GM19438 (cell line): ENCODE results near the gene SPATA3.

Experiments
- ATAC-seq: cut with Tn5 transposase; IDR thresholded peaks from one replicate; pipeline ENCODE4 v1.9.1; 2021; ENCODE audit warnings: low read depth; ENCODE audit not compliant: unreplicated experiment

Gene SPATA3

DNA sequence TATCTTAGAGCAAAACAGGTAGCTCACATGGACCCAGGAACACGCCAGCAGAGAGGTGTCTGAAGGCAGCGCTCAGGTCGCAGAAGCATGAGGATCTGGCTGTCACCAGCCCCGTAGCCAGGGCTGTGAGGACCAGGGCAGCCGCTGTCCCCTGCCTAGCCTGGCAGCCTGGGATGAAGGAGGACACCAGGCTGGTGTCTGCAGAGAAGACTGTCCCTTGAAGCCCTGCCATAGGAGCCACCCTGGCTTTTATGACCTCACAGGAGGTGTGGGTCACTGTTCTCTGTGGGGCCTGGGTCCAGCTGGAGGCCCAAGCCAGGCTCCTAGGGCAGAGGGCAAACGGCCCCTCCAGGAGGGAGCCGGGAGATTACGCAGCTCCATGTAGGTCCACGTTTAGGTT lies at the start of gene SPATA3:
Gene SPATA3 (plus strand): TSS at position 301 of the 400 bp plus-strand sequence. CDS start 113 bp downstream, outside the sequence.
- ATAC-seq: no peak

DNA sequence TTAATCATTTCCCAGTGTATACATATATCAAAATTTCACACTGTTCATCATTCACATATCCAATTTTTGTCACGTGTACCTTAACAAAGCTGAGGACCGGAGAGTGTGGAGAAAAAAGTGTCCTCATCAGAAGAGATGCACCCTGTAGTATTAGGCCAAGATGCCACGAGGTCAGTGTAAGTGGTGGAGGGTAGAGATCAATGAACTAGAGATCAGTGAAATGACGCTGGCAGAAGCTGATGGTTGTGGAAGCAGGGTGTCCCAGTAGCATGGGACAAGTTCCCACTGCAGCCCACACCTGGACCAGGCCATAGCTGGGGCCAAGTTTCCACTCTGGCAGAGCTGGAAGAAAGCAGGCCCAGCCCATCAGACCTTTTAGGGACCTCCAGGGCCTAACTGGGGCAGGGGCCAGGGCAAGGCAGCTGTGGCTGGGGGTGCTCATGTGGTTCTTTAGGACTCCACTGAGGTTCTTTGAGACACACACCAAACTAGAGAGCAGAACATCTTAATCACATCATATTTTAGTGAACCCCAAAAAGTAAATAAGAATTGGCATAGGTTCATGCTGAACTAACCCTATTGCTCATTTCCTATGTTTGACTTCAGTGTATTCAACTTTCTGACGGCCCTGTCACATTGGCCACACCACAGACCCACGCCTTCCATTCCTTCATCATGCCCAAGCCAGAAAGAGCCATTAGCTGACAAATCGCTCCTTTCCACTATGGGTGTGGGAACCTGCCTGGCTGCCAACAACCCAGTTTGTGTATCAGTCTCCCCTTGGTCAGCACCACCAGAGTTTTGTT lies 49.3 kb upstream of the SPATA3 start:
- no peak for ATAC-seq

DNA sequence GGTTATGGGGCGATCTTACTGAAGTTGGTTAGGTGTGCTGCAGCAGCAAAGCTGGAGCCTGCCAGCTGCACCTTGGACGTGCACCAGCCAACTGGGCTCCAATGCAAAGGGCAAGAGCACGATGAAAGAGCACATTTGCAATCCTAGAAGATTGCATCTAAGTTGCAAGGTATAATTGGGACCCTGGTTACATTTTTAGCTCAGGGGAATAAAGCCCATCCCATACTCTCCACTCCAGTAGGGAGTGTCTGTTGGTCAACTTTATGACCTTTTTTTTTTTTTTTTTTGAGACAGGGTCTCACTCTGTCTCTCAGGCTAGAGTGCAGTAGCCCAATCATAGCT lies 48.7 kb upstream of the SPATA3 start:
- no peak for ATAC-seq

DNA sequence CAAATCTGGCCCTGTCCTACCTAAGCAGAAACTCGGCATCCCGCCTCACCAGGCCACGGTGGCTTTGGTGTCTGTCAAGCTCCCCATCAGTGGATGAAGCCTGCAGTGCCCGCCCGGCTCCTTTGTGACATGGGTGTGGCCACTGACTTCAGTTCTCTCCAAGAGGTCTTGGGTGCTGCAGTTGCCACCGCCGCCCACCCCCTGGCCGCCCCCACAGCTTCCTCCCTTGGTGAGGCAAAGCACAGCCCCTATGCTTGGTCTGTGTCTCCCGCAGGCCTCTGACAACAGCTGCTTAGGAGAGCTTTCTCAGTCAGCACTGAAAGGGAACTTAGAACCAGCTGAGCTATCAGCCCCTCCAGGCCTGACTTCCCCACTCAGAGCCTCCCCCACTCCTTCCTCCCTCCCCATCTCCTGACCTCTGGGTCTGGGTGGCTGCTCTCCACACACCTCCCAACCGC lies 48.0 kb upstream of the SPATA3 start:
- peak; percentile 29 for ATAC-seq

DNA sequence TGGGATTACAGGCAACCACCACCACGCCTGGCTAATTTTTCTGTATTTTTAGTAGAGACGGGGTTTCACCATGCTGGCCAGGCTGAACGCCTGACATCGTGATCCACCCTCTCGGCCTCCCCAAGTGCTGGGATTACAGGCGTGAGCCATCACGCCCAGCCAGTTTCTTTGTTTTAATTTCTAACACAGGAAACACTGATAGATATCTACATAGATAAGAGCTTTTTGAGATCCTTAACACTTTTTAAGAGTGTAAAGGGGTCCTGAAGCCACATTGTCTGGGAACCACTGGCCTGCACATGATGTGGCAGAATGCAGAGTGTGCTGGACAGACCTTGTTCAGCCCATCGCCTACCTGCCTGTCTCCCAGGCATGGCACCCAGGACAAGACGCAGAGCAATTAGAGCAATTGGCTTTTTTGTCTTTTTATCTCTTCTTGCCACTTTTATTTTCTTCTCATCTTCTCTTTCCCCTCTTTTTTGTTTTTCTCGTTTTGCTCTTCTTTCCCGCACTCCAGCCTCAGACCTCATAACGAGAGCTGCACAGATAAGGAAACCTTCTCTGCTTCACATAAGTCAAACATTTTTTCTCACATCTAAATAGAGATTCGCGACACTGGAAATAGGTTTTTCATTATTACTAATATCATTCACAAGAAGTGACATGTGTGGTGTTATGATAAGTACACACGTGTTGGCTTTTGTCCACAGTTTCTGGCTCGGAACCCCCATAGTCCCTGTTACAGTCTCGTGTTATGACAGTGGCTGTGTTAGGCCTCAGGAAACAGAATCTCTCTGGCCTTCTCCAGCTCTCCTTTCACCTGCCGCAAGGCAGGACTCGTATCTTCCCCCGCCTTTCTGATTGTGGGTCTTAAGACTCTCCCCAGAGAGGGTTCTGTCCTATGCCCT lies 45.7 kb upstream of the SPATA3 start:
- ATAC-seq: no peak

DNA sequence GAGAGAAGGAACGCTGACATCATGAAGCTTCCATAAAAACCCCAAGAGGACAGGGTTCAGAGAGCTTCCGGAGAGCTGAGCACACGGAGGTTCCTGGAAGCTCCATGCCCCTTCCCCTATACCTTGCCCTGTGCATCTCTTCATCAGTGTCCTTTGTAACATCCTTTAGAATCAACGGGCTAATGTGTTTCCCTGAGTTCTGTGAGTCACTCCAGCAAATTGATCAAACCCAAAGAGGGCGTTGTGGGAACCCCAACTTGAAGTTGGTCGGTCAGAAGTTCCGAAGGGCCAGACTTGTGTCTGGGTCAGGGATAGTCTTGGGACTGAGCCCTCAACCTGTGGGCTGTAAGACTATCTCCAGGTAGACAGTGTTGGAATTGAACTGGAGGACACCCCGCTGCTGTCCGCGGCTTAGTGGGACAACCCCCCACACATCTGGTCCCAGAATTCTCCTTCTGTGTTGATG lies 45.0 kb upstream of the SPATA3 start:
- ATAC-seq: no peak

DNA sequence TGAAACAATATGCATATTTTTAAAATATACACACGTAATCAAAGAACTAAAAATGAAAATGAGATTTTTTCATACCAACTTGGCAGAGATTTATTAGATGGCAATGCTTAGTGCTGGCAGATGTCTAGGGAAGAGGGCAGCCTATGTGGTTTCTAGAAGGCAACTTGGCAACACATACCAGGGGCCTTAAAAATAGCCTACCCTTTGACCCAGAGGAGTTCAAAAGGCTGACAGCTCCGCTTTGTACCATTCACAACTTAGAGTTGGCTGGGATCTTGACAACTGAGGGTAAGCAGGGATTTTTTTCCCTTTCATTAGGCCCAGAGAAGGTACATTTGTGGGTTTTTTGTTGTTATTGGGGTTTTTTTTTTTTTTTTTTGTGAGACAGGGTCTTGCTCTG lies 44.5 kb upstream of the SPATA3 start:
- ATAC-seq: no peak

DNA sequence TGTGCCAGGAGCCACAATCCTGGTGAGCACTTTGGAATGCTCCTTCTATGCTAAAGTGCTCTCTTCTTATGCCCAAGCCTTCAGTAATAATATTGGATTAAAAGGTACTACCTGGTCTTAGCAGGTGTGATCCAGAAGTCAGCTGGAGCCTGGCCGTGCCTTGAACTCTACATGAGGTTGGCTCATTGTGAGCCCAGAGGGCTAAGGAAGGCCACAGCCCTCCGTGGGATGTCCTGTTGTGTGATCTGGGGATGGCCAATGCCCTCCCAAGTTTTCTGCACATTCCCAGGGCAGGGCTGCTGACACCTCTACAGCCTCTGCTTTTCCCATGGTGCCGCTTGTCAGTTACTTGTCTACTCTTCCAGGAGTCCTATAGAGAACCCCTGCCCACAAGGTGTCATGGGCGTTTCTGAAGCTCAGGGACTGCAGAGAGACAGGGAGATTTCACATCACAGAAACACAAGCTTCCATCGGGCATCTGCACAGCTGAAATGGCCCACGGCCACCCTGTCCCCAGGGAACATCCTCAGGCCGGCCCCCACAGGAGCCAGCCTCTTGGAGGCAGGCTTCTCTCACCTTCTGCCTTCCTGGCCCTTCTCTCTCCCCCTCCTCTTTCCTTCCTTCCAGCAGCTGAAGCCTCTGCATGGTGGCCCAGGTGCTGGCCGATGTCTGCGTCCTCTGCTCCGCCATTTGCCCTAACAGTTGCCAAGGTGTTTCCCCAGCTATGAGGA lies 43.5 kb upstream of the SPATA3 start:
- ATAC-seq: no peak

DNA sequence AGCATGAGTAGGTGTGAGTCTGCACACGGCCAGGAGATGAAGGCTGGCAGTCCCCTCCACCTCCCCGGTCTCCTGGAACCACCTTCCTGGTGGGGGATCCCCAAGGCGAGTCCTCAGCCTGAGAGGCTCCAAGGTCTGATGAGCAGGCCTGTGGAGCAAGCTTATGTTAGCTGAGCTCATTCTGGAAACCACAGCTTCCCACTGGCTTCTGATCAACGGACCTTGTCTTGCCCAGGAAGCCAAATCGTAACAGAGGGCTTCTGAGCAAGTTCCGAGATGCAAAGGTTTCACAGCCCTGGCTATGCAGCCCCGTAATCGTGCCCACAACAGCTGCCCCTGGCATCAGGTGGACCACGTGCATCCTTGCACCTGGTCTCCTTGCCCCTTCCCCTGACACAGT lies 42.1 kb upstream of the SPATA3 start:
- ATAC-seq: no peak

DNA sequence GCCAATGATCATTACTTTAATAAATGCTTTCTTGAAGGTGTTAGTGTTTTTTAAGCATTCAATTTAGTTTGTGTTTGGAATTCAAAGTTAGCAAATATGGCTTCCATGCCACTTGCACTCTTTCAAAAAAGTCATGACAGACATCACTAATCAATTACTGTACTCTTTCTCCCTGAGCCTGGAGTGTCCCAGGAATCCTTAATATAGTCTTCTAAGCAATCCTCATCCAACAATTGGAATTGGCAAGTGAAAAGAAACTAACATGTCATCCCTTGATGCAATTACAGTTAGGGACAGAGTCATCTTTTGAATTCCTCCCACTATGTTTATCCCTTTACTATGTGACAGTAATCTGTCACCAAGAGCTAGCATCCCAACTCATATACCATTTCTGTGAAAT lies 41.2 kb upstream of the SPATA3 start:
- ATAC-seq: no peak

DNA sequence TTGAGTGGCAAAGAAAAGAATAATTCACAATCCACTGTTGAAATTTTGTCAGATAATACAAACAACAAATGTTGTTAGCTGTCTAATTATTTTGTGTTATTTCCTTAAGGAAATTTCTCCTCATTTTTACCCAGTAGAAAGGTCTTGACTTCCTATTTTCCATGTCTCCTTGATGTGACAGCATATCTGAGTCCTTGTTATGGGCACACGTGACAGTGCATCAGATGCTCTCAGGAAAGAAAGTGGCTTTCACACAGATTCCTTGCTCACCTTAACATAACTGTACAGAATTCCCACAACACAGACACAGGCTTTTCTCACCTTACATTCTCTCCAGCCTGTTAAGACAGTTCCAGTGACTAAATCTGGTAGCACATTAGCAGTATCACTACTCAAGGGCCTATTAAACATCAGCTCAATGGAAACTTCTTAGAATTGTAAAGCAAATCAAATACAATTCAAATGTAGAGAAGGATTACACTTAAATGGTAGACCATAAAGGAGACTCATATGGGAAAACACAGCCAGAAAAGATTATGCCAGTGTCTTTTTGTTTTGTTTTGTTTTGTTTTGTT lies 40.7 kb upstream of the SPATA3 start:
- ATAC-seq: no peak

DNA sequence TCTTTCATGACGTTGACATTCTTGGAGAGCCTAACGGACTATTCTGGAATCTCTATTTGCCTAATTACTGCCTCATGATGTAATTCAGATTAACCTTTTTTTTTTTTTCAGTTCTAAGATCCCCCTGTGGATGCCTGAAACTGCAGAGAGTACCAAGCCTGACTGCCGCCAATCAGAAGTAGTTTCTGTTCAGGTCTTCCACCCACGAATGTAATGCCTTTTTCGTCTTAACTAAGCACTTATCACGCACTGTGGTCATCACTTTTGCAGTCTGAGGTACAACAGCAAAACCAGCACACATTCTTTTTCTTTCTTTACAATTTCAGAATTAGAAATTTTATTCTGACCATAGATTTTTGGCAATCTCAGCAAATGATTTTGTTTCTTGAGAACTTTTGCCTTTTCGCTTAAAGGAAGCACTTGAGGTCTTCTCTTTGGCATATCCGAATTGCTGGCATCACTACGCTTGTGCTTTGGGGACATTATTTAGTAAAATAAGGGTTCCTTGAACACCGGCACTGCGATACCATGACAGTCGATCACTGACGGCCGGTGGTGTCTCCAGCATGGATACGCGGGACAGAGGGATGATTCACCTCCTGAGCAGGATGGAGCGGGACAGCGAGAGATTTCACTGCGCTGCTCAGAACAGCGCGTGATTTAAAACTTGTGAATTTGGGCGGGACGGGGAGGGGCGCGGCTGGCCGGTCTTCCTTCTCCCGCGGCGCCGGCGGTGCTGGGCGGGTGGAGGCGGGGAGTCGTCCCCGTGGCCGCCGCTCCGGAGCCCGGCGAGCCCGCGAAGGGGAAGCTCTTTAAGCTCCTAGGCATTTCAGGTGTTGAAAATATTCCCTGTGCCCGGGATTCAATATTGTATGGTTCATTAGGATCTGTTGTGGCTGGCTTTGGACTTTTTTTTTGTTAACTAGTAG lies 38.8 kb upstream of the SPATA3 start:
- ATAC-seq: peak; percentile 62

DNA sequence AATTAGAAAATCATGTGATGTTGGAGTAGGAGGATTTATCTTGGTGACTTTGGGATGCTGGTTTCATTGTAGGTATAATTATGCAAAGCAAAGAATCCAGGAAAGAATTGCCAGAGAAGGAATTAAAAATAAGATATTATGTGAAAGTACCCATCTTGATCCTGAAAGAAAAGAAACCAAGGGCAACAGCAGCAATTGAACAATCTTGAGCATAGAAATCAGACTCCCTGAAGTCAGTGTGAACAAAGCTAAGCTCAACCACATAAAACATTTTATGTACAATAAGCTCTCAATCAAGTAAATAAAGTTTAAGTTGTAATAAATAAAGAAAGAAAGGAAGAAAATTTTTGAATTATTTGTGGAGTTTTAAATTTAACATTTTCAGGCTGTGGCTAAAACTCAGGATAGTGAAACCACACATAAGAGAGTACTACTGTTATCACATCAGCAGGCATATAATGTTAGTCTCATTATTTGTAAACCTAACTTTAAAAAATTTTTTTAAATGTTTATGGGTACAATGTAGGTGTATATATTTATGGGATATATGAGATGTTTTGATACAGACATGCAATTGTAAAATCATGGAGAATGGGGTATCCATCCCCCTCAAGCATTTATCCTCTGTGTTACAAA lies 38.0 kb upstream of the SPATA3 start:
- ATAC-seq: no peak

DNA sequence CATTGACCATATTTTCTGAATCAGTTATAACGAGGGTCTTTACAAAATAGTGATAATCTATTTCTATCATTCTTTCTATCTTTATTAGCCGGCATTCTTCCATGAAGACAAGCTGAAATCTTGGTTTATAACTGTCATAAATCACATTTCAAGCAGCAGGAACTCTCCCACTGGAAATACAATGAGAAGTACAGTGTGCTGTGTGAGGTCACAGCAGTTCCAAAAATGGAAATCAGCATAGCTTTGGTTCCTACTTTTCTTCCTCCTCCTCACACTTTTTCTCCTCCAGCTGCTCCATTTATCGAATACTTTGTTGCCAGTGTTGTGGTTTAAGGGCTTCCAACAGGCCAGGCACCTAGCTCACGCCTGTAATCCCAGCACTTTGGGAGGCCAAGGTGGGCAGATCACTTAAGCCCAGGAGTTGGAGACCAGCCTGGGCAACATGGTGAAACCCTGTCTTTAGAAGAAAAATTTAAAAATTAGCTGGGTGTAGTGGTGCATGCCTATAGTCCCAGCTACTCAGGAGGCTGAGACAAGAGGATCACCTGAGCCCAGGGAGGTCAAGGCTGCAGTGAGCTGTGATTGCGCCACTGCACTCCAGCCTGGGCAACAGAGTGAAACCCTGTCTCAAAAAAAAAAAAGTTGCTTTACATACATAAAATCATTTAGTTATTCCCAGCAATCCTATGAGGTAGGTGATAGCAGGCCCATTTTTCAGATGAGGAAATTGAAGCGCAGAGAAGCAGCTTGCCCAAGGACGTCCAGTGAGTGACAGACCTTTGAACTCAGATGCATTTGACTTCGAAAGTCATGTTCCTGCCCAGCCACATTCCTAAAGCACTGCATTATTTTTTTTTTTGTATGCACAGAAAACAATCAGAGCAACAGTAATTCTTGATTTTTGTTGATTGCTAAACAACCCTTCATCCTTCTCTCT lies 36.8 kb upstream of the SPATA3 start:
- ATAC-seq: no peak

DNA sequence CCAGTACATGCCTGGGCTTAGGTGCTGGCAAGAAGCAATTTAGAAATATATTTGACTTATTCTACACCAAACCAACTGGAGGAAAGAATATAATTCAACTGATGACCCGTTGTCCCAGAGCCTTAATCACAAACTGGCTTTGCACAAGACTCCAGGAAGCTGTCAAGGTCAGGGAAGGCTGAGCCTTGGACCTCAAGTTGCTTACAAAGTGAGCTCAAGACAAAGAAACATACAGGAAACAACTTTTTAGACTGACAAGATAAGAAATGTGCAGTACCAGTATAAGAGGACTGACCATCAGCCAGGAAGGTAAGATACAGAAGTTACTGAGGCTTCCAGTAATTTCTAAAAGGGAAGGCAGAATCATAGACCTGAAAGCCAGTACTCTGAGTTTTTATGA lies 35.9 kb upstream of the SPATA3 start:
- no peak for ATAC-seq

DNA sequence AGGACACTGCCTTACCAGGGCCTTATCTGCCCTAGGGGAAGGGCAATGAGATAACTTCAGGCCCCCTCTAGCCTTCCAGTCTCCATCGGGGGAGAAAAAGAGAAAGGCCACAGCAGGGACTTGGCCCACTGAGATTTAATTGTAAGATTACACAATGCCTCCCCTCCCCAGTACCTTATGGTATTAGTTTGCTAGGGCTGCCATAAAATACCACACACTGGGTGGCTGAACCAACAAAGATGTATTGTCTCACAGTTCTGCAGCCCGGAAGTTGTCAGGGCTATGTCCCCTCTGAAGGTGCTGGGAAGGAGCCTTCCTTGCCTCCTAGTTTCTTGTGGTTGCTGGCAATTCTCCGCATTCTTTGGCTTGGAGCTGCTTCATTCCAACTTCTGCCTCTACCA lies 34.8 kb upstream of the SPATA3 start:
- ATAC-seq: no peak

DNA sequence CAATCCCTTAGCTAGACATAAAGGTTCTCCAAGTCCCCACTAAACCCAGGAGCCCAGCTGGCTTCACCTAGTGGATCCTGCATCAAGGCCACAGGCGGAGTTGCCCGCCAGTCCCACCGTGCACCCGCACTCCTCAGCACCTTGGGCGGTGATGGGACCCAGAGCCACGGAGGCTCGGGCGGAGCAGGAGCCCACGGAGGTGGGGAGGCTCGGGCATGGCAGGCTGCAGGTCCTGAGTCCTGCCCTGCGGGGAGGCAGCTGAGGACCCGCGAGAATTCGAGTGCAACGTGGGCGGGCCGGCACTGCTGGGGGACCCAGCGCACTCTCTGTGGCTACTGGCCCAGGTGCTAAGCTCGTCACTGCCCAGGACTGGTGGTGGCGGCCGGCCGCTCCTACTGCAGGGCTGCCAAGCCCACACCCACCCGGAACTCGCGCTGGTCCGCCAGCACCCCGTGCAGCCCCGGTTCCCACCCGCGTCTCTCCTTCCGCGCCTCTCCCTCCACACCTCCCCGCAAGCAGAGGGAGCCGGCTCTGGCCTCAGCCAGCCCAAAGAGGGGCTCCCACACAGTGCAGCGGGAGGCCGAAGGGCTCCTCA lies 31.7 kb upstream of the SPATA3 start:
- no peak for ATAC-seq

DNA sequence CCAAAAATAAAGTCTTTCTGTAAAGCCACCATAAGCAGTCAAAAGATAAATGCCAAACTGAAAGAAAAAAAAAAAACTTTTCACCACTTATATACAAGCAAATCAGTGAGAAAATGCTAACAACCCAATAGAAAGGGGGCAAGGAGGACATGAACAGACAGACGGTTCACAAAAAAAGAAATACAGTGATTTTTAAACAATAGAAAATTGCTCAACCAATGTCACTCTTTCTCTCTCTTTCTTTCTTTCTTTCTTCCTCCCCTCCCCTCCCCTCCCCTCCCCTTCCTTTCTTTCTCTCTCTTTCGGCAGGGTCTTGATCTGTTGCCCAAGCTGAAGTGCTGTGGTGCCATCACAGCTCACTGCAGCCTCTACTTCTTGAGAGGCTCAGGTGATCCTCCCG lies 28.8 kb upstream of the SPATA3 start:
- no peak for ATAC-seq
